ENCODE data around the gene OSGIN1. TPM values are rescaled to one million over a fixed set of nuclear protein-coding genes. Genes with fewer than 3 reads are reported as not detected.

Gene OSGIN1
- total RNA-seq, 2 experiments from 2014 or later: 2.1 to 2.6 TPM

GRCh38 chr16:84003038-84003437, 50.0 kb downstream of the OSGIN1 start:
- H3K27me3 ChIP-seq (ENCODE audit: control insufficient read depth in 1 of 2, insufficient read depth in 2 of 2, low read length in 2 of 2): peaks cover 0 to 7% of the 10 kb centered on the region in 2 experiments
- TF ChIP-seq, protein P1, sequence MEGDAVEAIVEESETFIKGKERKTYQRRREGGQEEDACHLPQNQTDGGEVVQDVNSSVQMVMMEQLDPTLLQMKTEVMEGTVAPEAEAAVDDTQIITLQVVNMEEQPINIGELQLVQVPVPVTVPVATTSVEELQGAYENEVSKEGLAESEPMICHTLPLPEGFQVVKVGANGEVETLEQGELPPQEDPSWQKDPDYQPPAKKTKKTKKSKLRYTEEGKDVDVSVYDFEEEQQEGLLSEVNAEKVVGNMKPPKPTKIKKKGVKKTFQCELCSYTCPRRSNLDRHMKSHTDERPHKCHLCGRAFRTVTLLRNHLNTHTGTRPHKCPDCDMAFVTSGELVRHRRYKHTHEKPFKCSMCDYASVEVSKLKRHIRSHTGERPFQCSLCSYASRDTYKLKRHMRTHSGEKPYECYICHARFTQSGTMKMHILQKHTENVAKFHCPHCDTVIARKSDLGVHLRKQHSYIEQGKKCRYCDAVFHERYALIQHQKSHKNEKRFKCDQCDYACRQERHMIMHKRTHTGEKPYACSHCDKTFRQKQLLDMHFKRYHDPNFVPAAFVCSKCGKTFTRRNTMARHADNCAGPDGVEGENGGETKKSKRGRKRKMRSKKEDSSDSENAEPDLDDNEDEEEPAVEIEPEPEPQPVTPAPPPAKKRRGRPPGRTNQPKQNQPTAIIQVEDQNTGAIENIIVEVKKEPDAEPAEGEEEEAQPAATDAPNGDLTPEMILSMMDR (IDR thresholded peaks at IDR 0.05): no peak
- intact Hi-C loops (cut with DNase I, micrococcal nuclease): no loop called here
- no peak overlapping the region for H3K4me3 Mint-ChIP-seq
- H3K4me1 Mint-ChIP-seq (ENCODE audit: low read depth): no peaks in the 10 kb centered on the region
- no peak overlapping the region for H3K27ac ChIP-seq (ENCODE audit: low read depth in 1 of 2, low read length in 2 of 2)
- CTCF ChIA-PET: no interaction called here
- no peaks in the 10 kb centered on the region for H3K36me3 Mint-ChIP-seq (ENCODE audit: low read depth)
- no peak for ATAC-seq (ENCODE audit: poor library complexity)
- no peaks in the 10 kb centered on the region for H3K9me3 Mint-ChIP-seq
- H3K4me3 ChIP-seq (ENCODE audit: low read length): no peak overlapping the region
- no peaks in the 10 kb centered on the region for H3K4me1 ChIP-seq (ENCODE audit: insufficient read depth, low read length)
- DNase-seq: no peak
- H3K27me3 Mint-ChIP-seq: peaks cover 13% of the 10 kb centered on the region
- POLR2A ChIA-PET: interaction anchor here (0.6 kb wide), 1 partner anchor 76 kb away, joined by 3 read pairs; no protein-coding TSS in a partner anchor
- no peaks in the 10 kb centered on the region for H3K36me3 ChIP-seq (ENCODE audit: insufficient read depth, low read length)
- H3K27ac Mint-ChIP-seq: no peak overlapping the region
- H3K9me3 ChIP-seq (ENCODE audit: control insufficient read depth in 1 of 2, insufficient read depth in 1 of 2, low read length in 2 of 2): peaks cover 0 to 8% of the 10 kb centered on the region in 2 experiments

GRCh38 chr16:84004442-84004841, 51.4 kb downstream of the OSGIN1 start:
- ChIA-PET CTCF (no interaction called here), POLR2A (no interaction called here)
- H3K4me3 ChIP-seq (ENCODE audit: low read length): no peak overlapping the region
- Mint-ChIP-seq H3K4me1 (ENCODE audit: low read depth) (no peaks in the 10 kb centered on the region), H3K27ac (no peak overlapping the region), H3K27me3 (peaks cover 8% of the 10 kb centered on the region), H3K4me3 (no peak overlapping the region), H3K36me3 (ENCODE audit: low read depth) (no peaks in the 10 kb centered on the region), H3K9me3 (no peaks in the 10 kb centered on the region)
- no peak overlapping the region for H3K27ac ChIP-seq (ENCODE audit: low read depth in 1 of 2, low read length in 2 of 2)
- H3K27me3 ChIP-seq (ENCODE audit: control insufficient read depth in 1 of 2, insufficient read depth in 2 of 2, low read length in 2 of 2): peaks cover 0 to 7% of the 10 kb centered on the region in 2 experiments
- intact Hi-C loops (cut with DNase I, micrococcal nuclease): no loop called here
- TF ChIP-seq, protein P1 (IDR thresholded peaks at IDR 0.05): no peak
- ATAC-seq (ENCODE audit: poor library complexity) (no peak), DNase-seq (no peak)
- H3K9me3 ChIP-seq (ENCODE audit: control insufficient read depth in 1 of 2, insufficient read depth in 1 of 2, low read length in 2 of 2): peaks cover 0 to 5% of the 10 kb centered on the region in 2 experiments
- H3K4me1 ChIP-seq (ENCODE audit: insufficient read depth, low read length): no peaks in the 10 kb centered on the region
- no peaks in the 10 kb centered on the region for H3K36me3 ChIP-seq (ENCODE audit: insufficient read depth, low read length)

DNA sequence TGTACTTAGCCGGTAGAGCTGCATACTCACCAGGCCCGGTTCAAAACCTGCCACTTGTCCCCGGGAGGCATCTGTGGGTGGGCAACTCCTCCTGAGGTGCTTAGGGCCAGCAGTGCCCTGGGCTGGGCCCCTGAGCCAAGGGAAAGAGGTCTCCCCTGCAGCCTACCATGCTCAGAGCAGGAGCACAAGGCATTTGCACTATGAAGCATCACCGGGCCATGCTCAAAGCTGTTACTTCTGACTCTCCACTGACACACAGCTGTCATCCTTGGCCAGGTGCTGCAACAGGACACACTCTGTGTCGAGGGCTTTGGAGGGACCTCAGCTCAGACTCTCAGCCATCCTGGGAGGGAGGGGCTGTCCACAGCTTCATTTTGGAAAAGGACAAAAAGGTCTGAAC, 52.4 kb downstream of the OSGIN1 start:
- Mint-ChIP-seq H3K36me3 (ENCODE audit: low read depth) (no peaks in the 10 kb centered on the region), H3K4me1 (ENCODE audit: low read depth) (no peaks in the 10 kb centered on the region), H3K9me3 (no peaks in the 10 kb centered on the region), H3K4me3 (no peak overlapping the region), H3K27ac (no peak overlapping the region), H3K27me3 (peaks cover 8% of the 10 kb centered on the region)
- intact Hi-C loops (cut with DNase I, micrococcal nuclease): no loop called here
- DNase-seq (no peak), ATAC-seq (ENCODE audit: poor library complexity) (no peak)
- no peak overlapping the region for H3K4me3 ChIP-seq (ENCODE audit: low read length)
- TF ChIP-seq, protein P1 (IDR thresholded peaks at IDR 0.05): no peak
- ChIA-PET CTCF (no interaction called here), POLR2A (no interaction called here)
- H3K27ac ChIP-seq (ENCODE audit: low read depth in 1 of 2, low read length in 2 of 2): no peak overlapping the region
- no peaks in the 10 kb centered on the region for H3K36me3 ChIP-seq (ENCODE audit: insufficient read depth, low read length)
- H3K4me1 ChIP-seq (ENCODE audit: insufficient read depth, low read length): no peaks in the 10 kb centered on the region
- peaks cover 0 to 5% of the 10 kb centered on the region in 2 experiments for H3K9me3 ChIP-seq (ENCODE audit: control insufficient read depth in 1 of 2, insufficient read depth in 1 of 2, low read length in 2 of 2)
- H3K27me3 ChIP-seq (ENCODE audit: control insufficient read depth in 1 of 2, insufficient read depth in 2 of 2, low read length in 2 of 2): peaks cover 0 to 7% of the 10 kb centered on the region in 2 experiments
